ENCODE results near the gene TPMT.
"Not testable (repeated sequence)": the region's sequence is repeated elsewhere in the genome, so short reads cannot be mapped to it uniquely, and the experiment has no call there.

TPMT gene

DNA sequence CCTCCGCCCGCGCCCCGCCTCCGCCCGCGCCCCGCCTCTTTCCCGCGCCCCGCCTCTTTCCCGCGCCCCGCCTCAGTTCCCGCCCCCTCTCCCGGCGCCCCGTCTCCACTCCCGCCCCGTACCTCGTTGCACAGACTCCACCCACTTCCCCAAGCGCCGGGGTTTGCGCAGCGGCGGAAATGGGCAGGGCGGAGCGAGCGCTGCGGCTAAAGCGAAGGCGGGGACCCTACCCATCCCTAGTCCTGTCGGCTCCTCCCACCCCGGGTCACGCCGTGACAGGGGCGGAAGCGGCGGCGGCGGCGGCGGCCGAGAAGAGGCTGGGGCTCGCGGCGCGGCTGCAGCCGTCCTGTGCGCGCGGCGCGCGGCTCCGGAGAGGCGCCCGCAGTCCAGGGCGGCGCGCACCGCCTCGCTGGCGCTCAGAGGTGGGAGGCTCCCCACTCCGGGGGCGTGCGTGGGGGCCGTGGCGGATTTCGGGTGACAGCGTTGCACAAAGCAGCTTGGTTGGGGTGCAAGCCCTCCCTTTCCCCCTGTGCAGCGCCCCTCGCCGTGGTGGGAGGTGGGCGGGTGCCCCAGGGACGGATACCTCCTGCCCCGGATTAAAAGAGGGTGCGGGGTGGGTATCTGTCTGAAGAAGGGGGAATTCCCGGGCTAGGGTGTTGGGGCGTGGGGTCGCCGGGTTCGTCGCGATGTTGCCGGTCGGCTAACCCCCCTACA is 430 bp upstream of the TPMT start, which contains the start of gene KDM1B:
Gene KDM1B, plus strand, starts transcription at position 273 of the 714 bp plus-strand sequence. CDS start 4,474 bp downstream, outside the sequence.
- DNase-seq, result peak; percentile 98

DNA sequence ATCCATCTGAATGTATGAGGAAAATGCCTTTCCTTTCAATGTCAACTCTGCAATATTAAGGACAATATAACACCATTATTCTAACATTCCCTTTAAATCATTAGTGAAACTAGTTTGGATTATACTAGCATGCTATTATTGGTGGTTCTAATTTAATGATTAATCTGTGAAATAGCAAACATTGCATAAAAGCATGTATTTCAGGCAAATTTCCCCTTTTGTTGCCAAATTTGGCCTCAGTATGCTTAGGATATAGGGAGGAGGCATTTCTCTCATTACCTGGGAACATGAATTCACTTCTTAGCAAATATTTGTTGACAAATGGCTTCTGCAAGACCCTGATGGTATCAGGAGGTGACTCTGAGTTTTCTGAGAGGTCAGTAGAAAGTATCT is 1.6 kb downstream of the TPMT start:
- no peak for DNase-seq

DNA sequence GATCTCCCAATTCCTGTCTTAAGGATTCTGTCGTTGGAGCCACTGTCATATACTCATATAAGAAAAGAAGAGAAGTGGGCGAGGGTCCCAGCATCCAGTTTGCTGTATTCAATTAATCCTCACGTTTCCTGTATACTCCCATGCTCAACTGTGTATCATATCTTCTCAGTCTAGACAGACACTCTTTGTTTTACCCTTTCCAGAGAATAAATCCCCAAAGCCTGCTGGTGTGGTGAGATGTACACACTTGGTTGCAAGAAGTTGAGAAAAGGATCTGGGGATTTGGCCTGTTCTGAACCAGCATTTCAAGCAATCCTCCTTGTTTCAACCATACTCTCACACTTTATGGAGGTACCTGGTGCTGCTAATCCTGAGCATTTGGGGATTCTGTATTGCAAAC is 3.1 kb downstream of the TPMT start:
- DNase-seq, result no peak

DNA sequence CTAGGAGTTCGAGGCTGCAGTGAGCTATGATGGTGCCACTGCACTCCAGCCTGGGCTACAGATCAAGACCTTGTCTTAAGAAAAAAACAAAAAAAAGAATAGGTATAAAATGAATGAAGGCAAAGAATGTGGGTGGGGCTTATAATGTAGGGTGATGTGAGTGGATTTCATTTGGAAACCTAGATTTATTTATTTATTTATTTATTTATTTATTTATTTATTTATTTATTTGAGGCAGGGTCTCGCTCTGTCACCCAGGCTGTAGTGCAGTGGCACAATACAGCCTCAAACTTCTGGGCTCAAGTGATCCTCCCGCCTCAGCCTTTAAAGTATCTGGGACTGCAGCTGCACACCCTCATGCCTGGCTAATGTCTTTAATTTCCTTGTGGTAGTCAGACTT is 3.5 kb downstream of the TPMT start:
- not testable (repeated sequence) for DNase-seq

DNA sequence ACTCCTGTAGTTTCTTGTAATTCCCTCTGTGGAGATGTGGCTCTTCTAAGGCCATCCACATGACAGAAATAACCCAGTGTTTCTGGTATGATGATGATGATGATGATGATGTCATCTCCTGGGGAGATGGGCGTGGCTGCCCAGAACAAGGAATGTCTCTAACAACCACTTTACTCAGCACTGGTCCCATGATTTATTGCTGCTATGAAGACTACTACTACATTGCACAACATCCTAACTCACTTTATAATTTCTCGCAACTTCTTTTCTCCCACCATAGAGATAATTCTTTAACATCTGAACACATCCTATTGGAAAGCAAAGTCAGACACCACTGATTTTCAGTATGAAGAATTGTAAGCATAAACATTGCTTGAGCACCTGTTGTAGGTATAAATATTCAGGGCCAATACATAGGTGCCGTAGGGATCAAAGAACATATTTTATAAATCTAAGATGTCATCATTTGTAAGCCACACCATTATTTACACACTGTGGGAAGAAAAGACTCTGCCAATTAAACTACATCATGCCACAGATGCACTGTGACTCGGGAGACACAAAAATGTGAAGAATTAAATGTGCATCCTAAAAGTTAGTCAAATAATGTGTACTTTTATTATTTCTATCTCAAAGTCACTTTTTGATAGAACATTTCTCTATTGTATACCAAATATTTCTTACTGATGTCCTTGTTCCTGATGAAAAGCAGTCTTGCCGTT is 6.4 kb downstream of the TPMT start:
- DNase-seq, result no peak

DNA sequence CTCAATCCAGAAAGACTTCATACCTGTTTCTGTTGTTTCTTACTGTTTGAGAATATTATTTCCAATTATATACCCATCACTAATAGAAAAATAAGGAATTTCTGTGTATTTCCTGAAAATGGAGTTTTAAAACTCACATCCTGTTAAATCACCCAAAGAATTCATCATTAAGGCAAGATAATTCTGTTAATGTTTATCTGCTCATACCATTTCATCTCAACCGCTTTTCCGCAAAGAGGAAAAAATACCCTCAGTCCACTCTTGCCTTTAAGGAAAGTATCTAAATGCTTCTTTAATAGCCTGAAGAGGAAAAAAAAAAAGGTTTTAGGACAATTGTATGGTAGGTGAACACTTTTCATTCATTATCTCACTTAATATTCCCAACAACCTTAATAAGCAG is 7.3 kb downstream of the TPMT start:
- DNase-seq, result no peak

DNA sequence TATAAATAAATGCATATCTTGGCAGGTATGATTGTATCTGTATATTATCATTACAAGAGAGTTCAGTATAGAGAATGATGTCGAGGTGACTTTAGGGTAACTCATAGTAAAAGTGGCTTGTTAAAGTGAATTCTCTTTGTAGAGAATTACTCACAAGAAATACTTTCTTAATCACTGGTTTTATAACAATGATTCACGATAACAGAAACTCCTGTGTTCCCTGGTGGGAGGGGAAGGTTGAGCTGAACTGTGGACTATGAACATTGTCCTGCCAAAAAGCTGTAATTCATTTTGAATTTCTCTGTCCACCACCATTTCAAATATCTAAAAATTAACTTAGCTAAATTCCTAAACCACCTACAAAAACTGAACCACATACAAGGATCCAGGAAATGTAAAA is 7.7 kb downstream of the TPMT start:
- DNase-seq, result no peak

DNA sequence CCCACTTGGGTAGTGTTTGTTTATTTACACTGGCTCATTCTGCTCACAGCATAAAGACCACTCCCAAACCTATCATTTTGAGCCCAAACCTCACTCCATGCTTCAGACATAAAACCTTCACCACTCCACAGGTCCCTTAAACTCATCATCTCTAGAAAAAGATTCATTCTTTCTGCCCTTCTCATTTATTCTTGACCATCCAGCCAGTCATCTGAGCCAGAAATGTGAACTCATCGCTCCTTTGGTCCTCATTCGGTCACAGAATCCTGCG is 12.4 kb downstream of the TPMT start:
- DNase-seq, result no peak

DNA sequence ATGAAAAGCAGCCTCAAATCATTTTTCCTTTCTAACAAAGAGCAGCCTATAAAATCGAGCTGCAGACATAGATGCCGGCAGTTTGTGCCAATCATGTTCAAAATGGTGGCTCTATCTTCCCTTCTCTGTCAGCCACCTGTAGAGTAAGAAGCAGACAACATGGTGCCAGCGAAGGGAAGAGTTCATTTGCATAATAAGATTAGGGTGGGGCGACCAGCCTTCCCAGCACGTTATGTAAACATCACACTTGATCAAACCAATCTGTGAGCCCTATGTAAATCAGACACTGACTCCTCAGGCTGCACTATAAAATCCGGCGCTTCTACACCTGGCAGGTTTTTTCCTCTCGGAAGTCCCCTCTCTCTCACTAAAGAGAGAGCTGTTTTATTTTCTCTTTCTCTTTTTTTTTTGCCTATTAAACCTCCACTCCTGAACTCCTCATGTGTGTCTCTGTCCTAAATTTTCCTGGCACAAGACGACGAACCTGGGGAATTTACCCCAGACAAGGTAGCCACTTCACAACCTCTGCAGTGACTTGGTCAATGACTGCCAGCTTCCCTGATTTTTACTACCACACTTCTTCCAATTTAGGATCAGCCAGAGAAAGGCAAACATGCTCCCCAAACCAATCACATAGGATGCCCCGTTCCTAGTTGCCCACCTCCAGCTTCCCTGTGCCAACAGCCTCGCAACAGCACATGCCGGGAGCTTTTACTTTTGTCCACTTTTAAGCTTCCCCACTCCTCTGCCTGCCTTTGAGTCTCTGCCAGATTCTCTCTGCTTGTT is 12.9 kb downstream of the TPMT start:
- DNase-seq, result no peak

DNA sequence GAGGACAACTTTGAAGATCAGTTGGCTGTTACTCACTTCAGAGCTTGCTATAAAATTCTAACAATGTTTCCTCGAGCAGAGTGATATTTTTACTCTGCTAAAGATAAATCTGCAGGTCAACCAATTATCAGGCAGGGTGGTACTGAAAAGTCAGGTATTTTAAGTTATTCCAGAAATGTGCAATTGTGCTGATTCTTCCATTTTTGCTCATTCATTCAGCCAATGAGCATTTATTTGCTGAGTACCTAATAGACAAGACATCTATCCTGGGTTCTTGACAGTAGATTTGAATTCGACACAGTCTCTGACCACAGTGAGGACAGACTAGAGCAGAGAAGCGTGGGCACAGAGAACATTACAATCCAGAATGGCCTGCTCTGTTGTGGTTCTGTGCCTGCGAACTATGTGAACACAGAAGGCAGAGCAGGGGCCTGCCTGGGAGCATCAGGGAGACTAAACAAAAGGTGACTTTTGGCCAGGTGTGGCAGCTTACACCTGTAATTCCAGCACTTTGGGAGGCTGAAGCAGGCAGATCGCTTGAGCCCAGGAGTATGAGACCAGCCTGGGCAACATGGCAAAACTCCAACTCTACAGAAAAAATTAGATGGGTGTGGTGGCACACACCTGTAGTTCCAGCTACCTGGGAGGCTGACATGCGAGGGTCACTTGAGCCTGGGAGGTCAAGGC is 14.8 kb downstream of the TPMT start:
- DNase-seq, result no peak

DNA sequence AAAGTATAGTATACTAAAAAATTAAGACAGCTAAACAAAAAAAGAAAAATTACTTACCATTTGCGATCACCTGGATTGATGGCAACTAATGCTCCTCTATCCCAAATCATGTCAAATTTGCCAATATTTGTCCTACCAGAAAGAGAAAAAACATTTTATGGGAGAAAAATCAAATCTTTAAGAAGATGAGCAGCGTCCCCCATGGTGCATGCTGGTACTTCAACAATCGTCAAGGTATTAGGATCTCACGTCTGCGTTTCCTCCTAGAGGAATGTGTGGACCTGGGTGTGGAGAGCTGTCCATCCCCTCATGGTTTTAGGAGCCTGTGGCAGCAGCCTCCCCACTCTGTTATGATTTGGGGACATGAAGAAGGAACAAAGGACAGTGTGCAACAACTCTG is 16.0 kb downstream of the TPMT start:
- DNase-seq, result no peak

DNA sequence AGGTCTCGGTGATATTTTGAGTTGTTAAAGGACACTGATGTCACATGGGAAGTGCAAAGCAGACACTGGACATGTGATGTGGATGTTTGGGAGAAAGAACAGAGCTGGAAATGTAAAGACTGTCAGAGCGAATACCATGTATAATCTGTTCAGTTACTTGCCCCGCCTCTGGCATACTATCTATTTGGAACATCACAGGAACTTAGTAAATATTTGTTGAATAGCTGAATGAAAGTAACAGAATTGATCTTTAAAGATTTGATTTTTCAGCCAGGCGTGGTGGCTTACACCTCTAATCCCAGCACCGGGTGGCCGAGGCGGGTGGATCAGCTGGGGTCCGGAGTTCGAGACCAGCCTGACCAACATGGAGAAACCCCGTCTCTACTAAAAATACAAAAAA is 18.6 kb downstream of the TPMT start:
- no peak for DNase-seq

DNA sequence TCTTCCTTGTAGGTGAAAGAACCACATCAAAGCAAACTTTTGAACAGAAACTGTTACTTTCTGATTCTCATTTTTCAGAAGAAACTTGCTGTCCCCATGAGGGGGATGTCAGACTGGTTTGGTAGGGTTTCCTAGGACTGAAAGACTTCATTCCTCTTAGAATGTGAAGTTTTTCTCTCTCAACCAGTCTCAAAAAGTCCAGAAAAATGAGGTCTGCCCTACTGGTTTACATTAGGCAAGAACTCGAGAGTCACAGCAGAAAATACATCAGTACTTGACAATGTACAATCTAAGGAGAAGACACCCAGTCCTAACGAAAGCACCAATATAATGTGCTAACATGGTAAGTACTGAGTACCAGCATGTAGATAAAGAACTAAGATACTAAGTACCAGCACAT is 19.7 kb downstream of the TPMT start:
- no peak for DNase-seq

DNA sequence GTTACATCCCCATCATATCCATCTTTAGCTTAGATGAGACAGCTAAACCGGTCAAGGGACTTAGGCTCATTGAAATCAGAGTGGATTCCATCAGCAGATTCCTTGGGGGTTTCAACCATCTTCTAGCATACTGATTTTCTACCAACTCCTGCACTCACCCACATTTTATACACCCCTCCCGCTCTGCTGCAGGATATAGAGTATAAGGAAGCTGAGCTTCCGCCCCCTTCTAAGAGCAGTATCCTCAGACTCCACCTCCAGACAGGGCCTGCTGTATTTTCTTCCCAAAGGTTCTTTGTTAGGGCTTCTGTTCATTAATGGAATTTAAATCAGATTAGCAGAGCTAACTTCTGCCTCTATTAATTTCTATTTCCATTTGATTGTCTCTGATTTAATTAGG is 22.5 kb downstream of the TPMT start:
- no peak for DNase-seq

DNA sequence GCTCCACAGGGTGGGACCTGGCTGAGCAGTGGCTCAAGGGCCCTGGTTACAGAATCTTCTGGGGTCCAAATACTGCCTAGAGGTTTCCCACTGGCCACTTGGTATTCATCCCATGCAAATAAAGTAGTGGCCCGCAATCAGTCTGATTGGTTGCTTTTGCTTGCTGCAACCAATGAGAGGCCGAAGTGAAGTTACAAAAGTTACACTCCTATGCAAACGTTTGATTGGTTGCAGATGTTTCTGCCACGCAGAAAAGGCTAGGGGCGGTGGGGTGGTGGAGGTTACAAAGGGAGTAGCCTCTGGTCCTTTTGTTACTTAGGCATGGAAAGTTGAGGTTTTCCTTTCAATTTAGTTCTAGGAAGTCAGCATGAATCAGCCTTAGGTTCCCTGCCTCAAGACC is 28.8 kb downstream of the TPMT start:
- DNase-seq, result no peak

DNA sequence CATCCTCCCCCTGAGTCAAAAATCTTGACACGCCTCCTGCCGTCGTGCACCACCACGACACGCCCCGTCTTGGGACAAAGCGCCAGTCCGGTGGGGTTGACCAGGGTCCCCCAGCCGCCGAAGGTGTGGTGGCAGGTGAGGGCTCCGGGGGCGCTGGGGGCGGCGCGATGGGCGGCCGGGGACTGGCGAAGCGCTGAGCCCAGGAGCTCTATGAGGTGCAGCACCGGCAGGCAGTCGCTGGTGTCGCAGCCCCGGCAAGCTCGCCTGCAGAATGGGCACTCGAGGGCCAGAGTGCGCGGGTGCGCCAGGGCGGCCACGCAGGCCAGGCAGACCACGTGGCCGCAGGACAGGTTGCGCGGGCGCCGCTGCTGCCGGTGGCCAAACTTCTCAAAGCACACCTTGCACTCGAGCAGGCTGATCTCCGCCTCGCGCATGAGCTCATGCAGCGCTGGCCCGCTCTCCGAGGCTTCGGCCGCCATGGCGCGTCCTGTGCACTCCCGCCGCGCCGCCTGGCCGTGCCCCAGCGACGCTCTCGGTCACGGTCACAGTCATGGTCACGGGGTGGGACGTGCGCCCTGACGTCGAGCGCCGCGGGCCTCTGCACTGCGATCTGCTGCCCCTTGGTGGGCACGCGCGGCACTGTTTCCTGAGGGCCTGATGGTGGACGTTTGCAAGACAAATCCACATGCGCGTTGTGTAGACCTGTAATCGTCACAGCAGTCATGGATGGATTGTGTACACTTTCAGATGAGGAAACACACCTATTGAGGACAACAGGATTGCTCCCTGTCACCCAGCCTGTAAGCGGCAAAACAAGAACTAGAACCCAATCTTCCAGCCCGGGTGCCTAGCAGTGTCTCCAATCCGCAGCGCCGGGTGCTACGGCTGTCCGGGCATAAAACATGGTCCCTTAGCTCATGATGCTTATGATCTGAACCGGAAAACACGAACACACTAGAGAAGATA is 32.5 kb downstream of the TPMT start, which contains the start of gene NHLRC1:
Gene NHLRC1, minus strand, starts transcription at position 550 of the 966 bp plus-strand sequence. Its CDS starts 71 bp downstream, at position 479.
- no peak for DNase-seq

DNA sequence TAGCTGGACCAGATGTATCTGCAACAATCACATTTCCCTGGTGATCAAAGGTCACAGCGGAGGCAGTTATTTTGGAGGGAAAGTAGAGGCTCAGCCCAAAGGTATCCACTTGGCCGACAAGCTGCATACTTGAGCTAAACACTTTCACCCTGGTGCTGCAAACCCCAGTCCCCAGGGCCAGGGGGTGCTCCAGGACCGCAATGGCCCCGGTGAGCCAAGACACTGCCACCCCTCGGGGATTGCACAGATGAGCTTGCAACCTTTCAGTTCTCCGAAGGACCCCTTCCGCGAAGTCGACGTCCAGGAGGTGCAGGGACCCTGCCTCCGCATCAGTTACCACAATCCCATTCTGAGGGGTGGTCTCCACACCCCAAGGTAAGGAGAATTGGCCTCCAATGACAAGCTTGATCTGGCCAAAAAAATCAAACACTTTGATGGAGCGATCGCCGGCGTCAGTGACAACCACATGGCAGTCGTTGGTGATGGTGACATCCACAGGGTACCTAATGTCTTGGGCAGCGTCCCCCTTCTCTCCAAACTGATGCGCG is 33.2 kb downstream of the TPMT start:
- DNase-seq, result no peak

DNA sequence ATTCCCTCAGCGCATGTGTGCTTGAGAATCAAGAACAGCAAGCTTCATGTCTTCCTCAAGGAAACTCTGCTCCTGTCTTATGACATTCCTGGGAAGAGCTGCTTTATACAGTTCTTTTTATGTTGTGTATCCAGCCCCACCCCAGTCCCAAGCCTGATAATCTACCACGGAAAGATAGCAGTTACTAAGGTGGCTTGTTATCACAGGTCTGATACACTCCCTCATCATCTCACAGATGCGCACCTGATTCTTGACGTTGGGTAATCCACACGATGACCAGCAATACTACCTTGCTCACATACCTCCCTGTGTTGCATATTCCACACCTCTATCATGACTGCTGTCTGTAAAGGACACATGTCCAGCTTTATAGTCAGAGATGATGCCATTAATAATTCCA is 35.6 kb downstream of the TPMT start:
- no peak for DNase-seq

DNA sequence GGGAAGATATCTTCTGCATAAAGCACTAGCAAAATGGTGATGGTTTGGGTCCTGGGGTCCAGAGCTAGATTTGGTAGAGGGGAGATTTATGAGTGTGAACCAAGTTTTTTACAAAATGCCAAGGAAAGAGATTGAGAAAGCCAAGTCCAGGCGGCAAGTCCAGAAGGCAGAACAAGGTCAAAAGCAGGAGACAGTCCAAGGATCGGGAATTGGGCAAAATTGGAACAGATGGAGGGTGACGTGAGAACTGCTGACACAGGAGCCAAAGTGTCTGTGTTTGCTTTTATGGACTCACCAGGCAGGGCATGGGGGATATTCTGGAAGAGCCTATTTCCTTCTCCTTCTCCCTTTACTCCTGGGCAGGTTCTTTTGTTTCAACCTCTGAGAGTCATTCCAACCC is 36.5 kb downstream of the TPMT start:
- no peak for DNase-seq

DNA sequence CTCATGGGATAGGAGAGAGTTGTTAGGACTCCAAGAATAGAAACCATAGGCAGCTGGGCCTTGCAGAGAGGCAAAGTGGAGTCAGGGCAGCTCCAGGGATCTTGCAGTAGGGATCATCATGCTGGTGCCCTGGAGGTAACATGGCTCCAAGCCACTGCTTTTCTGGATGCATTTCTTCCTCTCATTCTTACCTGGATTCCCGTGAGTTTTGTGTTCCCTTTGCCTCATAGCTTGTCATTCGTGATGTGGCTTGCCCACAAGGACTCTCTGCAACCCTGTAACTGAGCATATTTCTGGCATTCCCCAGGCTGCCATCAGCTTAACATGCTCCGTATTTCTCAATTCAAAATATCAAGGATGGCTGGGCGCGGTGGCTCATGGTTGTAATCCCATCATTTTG is 37.7 kb downstream of the TPMT start:
- DNase-seq, result no peak

DNA sequence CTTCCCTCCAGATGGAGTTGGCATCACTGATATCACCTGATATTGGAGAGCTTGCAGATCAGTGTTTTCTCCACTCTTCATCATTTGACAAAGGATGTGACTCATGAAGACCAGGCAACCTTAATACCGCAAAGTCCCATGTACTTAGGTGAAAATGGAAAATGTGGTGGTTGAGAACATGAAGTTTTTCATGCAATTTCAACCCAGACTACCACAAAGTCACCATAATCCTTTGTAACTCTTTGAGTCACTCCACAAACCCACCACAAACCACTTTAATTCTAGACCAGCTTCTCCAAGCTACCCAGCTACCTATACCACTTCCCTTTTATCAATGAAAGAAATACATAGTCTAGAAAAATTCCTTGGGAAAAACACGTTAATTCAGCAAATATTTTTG is 39.5 kb downstream of the TPMT start:
- peak; percentile 10 for DNase-seq

DNA sequence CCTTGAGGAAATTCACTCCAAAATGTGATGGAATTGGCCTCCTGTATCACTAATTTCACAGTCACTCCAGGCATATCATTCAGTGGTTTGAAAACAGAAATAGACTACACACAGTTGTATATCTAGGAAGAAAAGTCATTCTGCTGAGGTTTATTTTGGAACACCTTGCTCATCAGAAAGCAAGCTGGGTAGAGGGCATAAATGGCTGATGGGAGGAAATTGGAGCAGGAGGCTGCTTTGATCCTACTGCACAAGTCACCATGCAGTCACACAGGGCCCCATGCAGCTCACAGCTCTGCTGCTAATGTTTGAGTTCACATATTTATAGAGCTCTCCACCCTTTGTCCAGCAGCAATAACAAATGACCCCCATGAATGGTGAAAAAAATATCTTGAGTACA is 44.7 kb downstream of the TPMT start:
- no peak for DNase-seq

Measured in NK-92 treated with Interleukin-12 subunit alpha and Interleukin-12 subunit beta, amount 100 ng/mL, for 24 hours (cell line).